Upper lobe of right lung (tissue), 1 donor: ENCODE data around the gene ADAMTS2. TPM values are rescaled to one million over a fixed set of nuclear protein-coding genes. Genes with fewer than 3 reads are reported as not detected.

Experiments
- ATAC-seq: fragments of 200-7000 bp; cut with Tn5 transposase; one replicate; pipeline ENCODE4 v1.9.1; 2020; ENCODE audit warnings: mild to moderate bottlenecking, moderate library complexity
- DNase-seq: peaks from one replicate; pipeline ENCODE4 v3.0.0-alpha.2; 2020
- H3K27ac ChIP-seq: fragments of 200-600 bp; one replicate; pipeline ENCODE4 v1.8.0; 2022
- H3K27me3 ChIP-seq: fragments of 200-600 bp; one replicate; pipeline ENCODE4 v1.8.0; 2022; ENCODE audit warnings: mild to moderate bottlenecking
- H3K36me3 ChIP-seq: fragments of 200-600 bp; one replicate; pipeline ENCODE4 v1.8.0; 2022
- H3K4me1 ChIP-seq: fragments of 200-600 bp; one replicate; pipeline ENCODE4 v1.8.0; 2022
- H3K4me3 ChIP-seq: fragments of 200-600 bp; one replicate; pipeline ENCODE4 v1.8.0; 2022; ENCODE audit warnings: mild to moderate bottlenecking
- H3K9me3 ChIP-seq: fragments of 200-600 bp; one replicate; pipeline ENCODE4 v1.8.0; 2022
- intact Hi-C: fragments of 100-400 bp; cut with DNase I; formaldehyde crosslinking; loops from one replicate; pipeline ENCODE4 v1.11.0; 2022
- total RNA-seq: library from RNA; stranded (reverse); fragmentation: NEBNext Ultra II Directional; extraction: Animal tissue kit (Norgen Biotek cat#: 25700); gene quantifications from one replicate; pipeline ENCODE4 v1.2.1, GENCODE V29; 2021
- TF ChIP-seq, protein P1 (sequence below): fragments of 200-600 bp; IDR thresholded peaks from one replicate; pipeline ENCODE4 v1.8.0; 2022; ENCODE audit warnings: antibody characterized with exemption
- donor health status: DM: no; HTN: yes; CAD: no; lungs with severe emphysema.

The ADAMTS2 gene
- total RNA-seq, 1 donor from 2014 or later = 16.4 TPM

GRCh38 chr5:179128976-179129375 is 216.3 kb downstream of the ADAMTS2 start:
- DNase-seq (peak; percentile 46), ATAC-seq (no peak)
- Histone ChIP-seq H3K27ac (no peak overlapping the region), H3K9me3 (no peaks in the 10 kb centered on the region), H3K36me3 (no peaks in the 10 kb centered on the region), H3K27me3 (no peaks in the 10 kb centered on the region), H3K4me1 (no peaks in the 10 kb centered on the region), H3K4me3 (no peak overlapping the region)
- TF ChIP-seq, protein P1, sequence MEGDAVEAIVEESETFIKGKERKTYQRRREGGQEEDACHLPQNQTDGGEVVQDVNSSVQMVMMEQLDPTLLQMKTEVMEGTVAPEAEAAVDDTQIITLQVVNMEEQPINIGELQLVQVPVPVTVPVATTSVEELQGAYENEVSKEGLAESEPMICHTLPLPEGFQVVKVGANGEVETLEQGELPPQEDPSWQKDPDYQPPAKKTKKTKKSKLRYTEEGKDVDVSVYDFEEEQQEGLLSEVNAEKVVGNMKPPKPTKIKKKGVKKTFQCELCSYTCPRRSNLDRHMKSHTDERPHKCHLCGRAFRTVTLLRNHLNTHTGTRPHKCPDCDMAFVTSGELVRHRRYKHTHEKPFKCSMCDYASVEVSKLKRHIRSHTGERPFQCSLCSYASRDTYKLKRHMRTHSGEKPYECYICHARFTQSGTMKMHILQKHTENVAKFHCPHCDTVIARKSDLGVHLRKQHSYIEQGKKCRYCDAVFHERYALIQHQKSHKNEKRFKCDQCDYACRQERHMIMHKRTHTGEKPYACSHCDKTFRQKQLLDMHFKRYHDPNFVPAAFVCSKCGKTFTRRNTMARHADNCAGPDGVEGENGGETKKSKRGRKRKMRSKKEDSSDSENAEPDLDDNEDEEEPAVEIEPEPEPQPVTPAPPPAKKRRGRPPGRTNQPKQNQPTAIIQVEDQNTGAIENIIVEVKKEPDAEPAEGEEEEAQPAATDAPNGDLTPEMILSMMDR = no peak
- intact Hi-C loops = no loop called here

DNA sequence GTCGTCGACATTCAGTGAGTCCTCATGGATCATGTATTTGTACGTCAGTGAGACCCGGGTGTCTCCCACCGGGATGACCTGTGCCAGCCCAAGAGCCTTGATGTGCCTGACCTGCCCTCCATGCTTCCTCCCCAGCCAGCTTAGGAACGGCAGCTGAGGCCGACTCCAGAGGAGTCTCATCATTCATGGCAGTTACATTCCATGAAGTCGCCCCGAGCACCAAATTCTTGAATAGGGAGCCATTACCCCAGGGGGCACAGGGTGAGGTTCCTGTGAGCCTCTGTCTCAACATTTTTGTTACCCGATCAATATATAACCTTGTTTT is 217.3 kb downstream of the ADAMTS2 start:
- no peaks in the 10 kb centered on the region for H3K9me3 ChIP-seq
- TF ChIP-seq, protein P1 = no peak
- no peak for ATAC-seq
- H3K36me3 ChIP-seq = no peaks in the 10 kb centered on the region
- no peak overlapping the region for H3K27ac ChIP-seq
- intact Hi-C loops = no loop called here
- no peaks in the 10 kb centered on the region for H3K27me3 ChIP-seq
- no peaks in the 10 kb centered on the region for H3K4me1 ChIP-seq
- peak; percentile 36 for DNase-seq
- H3K4me3 ChIP-seq = no peak overlapping the region

DNA sequence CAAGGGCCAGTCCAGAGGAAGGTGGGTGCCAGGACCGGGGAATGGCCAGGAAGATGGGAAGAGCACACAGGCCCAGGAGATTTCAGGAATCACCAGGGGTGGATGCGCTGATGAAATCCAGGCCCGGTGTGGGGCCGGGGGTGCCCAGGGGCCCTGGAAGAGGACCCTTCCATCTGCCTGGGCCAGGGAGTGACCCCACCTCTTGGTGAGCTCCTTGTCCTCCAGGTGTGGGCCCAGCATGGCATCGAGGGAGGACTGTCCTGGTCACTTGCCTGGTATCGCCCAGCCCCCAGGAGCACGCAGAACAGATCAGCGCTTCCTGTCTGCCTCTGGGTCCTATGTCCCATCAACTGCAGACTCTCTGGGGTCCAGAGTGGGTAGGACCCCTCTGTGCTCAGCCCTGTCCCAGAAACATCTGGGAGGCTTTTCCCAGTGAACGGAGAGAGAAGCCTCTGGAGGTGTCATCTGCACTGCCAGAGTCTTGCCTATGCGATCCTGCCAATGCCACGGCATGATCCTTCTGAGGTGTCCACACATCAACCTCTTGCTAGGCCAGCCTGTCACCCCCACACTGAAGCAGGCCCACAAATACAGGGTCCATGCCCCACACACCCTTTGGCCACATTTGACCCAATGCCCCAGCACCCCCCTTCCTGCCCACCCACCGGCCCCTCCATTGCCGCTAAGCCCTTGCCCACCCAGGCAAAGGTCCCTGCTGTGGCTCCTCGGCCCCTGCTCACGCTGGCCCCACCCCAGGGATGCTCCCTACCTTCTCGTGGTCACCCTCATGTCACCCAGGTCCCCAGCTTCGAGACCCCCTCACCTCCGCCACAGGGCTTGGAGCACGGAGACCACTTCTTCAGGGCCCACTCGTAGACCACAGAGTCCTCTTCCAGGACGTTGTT is 217.9 kb downstream of the ADAMTS2 start:
- no peaks in the 10 kb centered on the region for H3K36me3 ChIP-seq
- no peak overlapping the region for H3K4me3 ChIP-seq
- no peak overlapping the region for H3K27ac ChIP-seq
- TF ChIP-seq, protein P1 = no peak
- ATAC-seq (no peak), DNase-seq (peak; percentile 51)
- no peaks in the 10 kb centered on the region for H3K4me1 ChIP-seq
- intact Hi-C loops = no loop called here
- H3K27me3 ChIP-seq = no peaks in the 10 kb centered on the region
- no peaks in the 10 kb centered on the region for H3K9me3 ChIP-seq

GRCh38 chr5:179126506-179126991 is 218.7 kb downstream of the ADAMTS2 start:
- TF ChIP-seq, protein P1 = no peak
- Histone ChIP-seq H3K27me3 (no peaks in the 10 kb centered on the region), H3K4me3 (no peak overlapping the region), H3K36me3 (no peaks in the 10 kb centered on the region), H3K4me1 (no peaks in the 10 kb centered on the region), H3K9me3 (no peaks in the 10 kb centered on the region), H3K27ac (no peak overlapping the region)
- intact Hi-C loops = no loop called here
- DNase-seq = peak; percentile 44
- no peak for ATAC-seq

- Histone ChIP-seq H3K27me3 (no peaks in the 10 kb centered on the region), H3K36me3 (no peaks in the 10 kb centered on the region), H3K27ac (no peak overlapping the region), H3K9me3 (no peaks in the 10 kb centered on the region), H3K4me3 (no peak overlapping the region), H3K4me1 (no peaks in the 10 kb centered on the region)
- TF ChIP-seq, protein P1 = no peak
- ATAC-seq (no peak), DNase-seq (peak; percentile 50)
- intact Hi-C loops = no loop called here
Measured at GRCh38 chr5:179125789-179126505, 219.3 kb downstream of the ADAMTS2 start.
